Neural cell (in vitro differentiated cells): ENCODE data around the gene PDE1A. TPM values are rescaled to one million over a fixed set of nuclear protein-coding genes. Genes with fewer than 3 reads are reported as not detected.

Source experiments
- H2AFZ ChIP-seq: fragments of 200-600, 300-800 bp; sonication (generic), shearing (Covaris generic); 2 replicates; pipeline ENCODE4 v1.6.0; 2014; ENCODE audit warnings: low read depth, mild to moderate bottlenecking, antibody characterized with exemption, low read length, moderate library complexity
- H3F3A ChIP-seq: fragments of 200-600 bp; shearing (Covaris generic); 2 replicates; pipeline ENCODE4 v1.6.1; 2016; ENCODE audit warnings: mild to moderate bottlenecking, moderate library complexity, mixed read lengths, antibody characterized with exemption, low read length; ENCODE audit not compliant: insufficient read depth, poor library complexity, severe bottlenecking
- H3K27ac ChIP-seq: fragments of 200-600, 300-800 bp; sonication (generic), shearing (Covaris generic); 2 replicates; pipeline ENCODE4 v1.5.1; 2014; ENCODE audit warnings: mild to moderate bottlenecking, low read length, moderate library complexity
- H3K27me3 ChIP-seq: fragments of 300-800, 200-600 bp; sonication (generic), shearing (Covaris generic); 2 replicates; pipeline ENCODE4 v1.6.0; 2014; ENCODE audit warnings: mild to moderate bottlenecking, low read depth, low read length, moderate library complexity; ENCODE audit not compliant: insufficient read depth
- H3K36me3 ChIP-seq: fragments of 300-800, 200-600 bp; sonication (generic), shearing (Covaris generic); 2 replicates; pipeline ENCODE4 v1.5.1; 2014; ENCODE audit warnings: mild to moderate bottlenecking, antibody characterized with exemption, low read length, moderate library complexity; ENCODE audit not compliant: insufficient read depth
- H3K4me2 ChIP-seq: fragments of 300-800, 200-600 bp; sonication (generic), shearing (Covaris generic); 2 replicates; pipeline ENCODE4 v1.6.0; 2014; ENCODE audit warnings: mild to moderate bottlenecking, low read length
- H3K4me3 ChIP-seq: fragments of 300-800, 200-600 bp; sonication (generic), shearing (Covaris generic); 2 replicates; pipeline ENCODE4 v1.5.1; 2014; ENCODE audit warnings: mild to moderate bottlenecking, low read length, moderate library complexity
- H3K79me2 ChIP-seq: fragments of 200-600 bp; shearing (Covaris generic); replicated peaks from 2 replicates; pipeline ENCODE4 v1.6.0; 2014; ENCODE audit warnings: mild to moderate bottlenecking, low read length, moderate library complexity; ENCODE audit not compliant: insufficient read depth
- H3K9ac ChIP-seq: fragments of 300-800, 200-600 bp; sonication (generic), shearing (Covaris generic); 2 replicates; pipeline ENCODE4 v1.6.1; 2016; ENCODE audit warnings: mild to moderate bottlenecking, low read length, mixed read lengths
- H3K9me2 ChIP-seq: fragments of 200-600 bp; shearing (Covaris generic); 2 replicates; pipeline ENCODE4 v1.6.1; 2016; ENCODE audit warnings: mild to moderate bottlenecking, low read length, mixed read lengths; ENCODE audit not compliant: insufficient read depth
- H3K9me3 ChIP-seq: fragments of 200-600, 300-800 bp; sonication (generic), shearing (Covaris generic); 2 replicates; pipeline ENCODE4 v1.6.1; 2016; ENCODE audit warnings: mild to moderate bottlenecking, mixed run types, low read length, moderate library complexity, mixed read lengths
- H4K20me1 ChIP-seq: fragments of 200-600 bp; shearing (Covaris generic); 2 replicates; pipeline ENCODE4 v1.6.1; 2016; ENCODE audit warnings: mild to moderate bottlenecking, mixed run types; ENCODE audit not compliant: insufficient read depth
- CTCF ChIP-seq: fragments of 450-650 bp; IDR thresholded peaks from 2 replicates; pipeline ENCODE4 v1.5.1; 2014; ENCODE audit warnings: antibody characterized with exemption, mild to moderate bottlenecking, moderate library complexity; ENCODE audit not compliant: poor library complexity, severe bottlenecking
- EP300 ChIP-seq: fragments of 450-650 bp; conservative IDR thresholded peaks from 2 replicates; pipeline ENCODE4 v1.6.1; 2014; ENCODE audit warnings: antibody characterized with exemption, mild to moderate bottlenecking, moderate library complexity; ENCODE audit not compliant: poor library complexity, severe bottlenecking
- EZH2 ChIP-seq: fragments of 200-600, 300-800 bp; shearing (Covaris generic), sonication (generic); IDR thresholded peaks from 2 replicates; pipeline ENCODE4 v1.6.1; 2014; ENCODE audit warnings: antibody characterized with exemption, low read length, borderline replicate concordance, mild to moderate bottlenecking; ENCODE audit not compliant: insufficient read depth, poor library complexity, severe bottlenecking
- MXI1 ChIP-seq: fragments of 450-650 bp; conservative IDR thresholded peaks from 2 replicates; pipeline ENCODE4 v1.6.1; 2014; ENCODE audit warnings: antibody characterized with exemption, mild to moderate bottlenecking; ENCODE audit not compliant: poor library complexity, severe bottlenecking
- POLR2AphosphoS5 ChIP-seq: IDR thresholded peaks from 2 replicates; pipeline ENCODE4 v1.6.1; 2012
- RAD21 ChIP-seq: fragments of 450-650 bp; conservative IDR thresholded peaks from 2 replicates; pipeline ENCODE4 v1.6.1; 2014; ENCODE audit warnings: antibody characterized with exemption, mild to moderate bottlenecking, moderate library complexity
- REST ChIP-seq: IDR thresholded peaks from 2 replicates; pipeline ENCODE4 v1.6.1; 2012; ENCODE audit warnings: borderline replicate concordance
- SMC3 ChIP-seq: fragments of 450-650 bp; conservative IDR thresholded peaks from 2 replicates; pipeline ENCODE4 v1.6.1; 2014; ENCODE audit warnings: antibody characterized with exemption, mild to moderate bottlenecking, moderate library complexity; ENCODE audit not compliant: poor library complexity
- TAF1 ChIP-seq: IDR thresholded peaks from 2 replicates; pipeline ENCODE4 v1.6.1; 2012; ENCODE audit warnings: low read depth
- polyA plus RNA-seq: library from polyadenylated mRNA; depleted of rRNA; stranded (reverse); fragments of >200 nt; gene quantifications from 2 replicates; pipeline ENCODE4 v1.2.3, GENCODE V29; 2014

Gene PDE1A
- polyA plus RNA-seq, 1 donor from 2014 or later = 1.6 TPM

GRCh38 chr2:182148344-182148743 lies 278.5 kb downstream of the PDE1A start:
- no peaks in the 10 kb centered on the region for H3K27me3 ChIP-seq
- H3K4me3 ChIP-seq = no peak overlapping the region
- no peaks in the 10 kb centered on the region for H3K9me2 ChIP-seq
- no peaks in the 10 kb centered on the region for H3K36me3 ChIP-seq
- no peaks in the 10 kb centered on the region for H3F3A ChIP-seq
- no peaks in the 10 kb centered on the region for H3K9me3 ChIP-seq
- no peaks in the 10 kb centered on the region for H3K79me2 ChIP-seq
- no peak overlapping the region for H3K27ac ChIP-seq
- H3K4me2 ChIP-seq = no peak overlapping the region
- H4K20me1 ChIP-seq = no peaks in the 10 kb centered on the region
- no peak overlapping the region for H3K9ac ChIP-seq
- TF ChIP-seq RAD21 (no peak), EP300 (no peak), MXI1 (no peak), CTCF (no peak), REST (no peak), EZH2 (no peak), SMC3 (no peak), POLR2AphosphoS5 (no peak), TAF1 (no peak)
- H2AFZ ChIP-seq = no peak overlapping the region

- Histone ChIP-seq H3K27ac (no peak overlapping the region), H3K9me3 (no peaks in the 10 kb centered on the region), H3K79me2 (no peaks in the 10 kb centered on the region), H2AFZ (no peak overlapping the region), H3K4me3 (no peak overlapping the region), H3F3A (no peaks in the 10 kb centered on the region), H3K9me2 (no peaks in the 10 kb centered on the region), H3K9ac (no peak overlapping the region), H3K36me3 (no peaks in the 10 kb centered on the region), H3K27me3 (no peaks in the 10 kb centered on the region), H4K20me1 (no peaks in the 10 kb centered on the region), H3K4me2 (no peak overlapping the region)
- no peak for TF ChIP-seq REST
- TF ChIP-seq EZH2 = no peak
- no peak for TF ChIP-seq SMC3
- no peak for TF ChIP-seq POLR2AphosphoS5
- TF ChIP-seq EP300 = no peak
- TF ChIP-seq MXI1 = no peak
- TF ChIP-seq CTCF = no peak
- TF ChIP-seq TAF1 = no peak
- TF ChIP-seq RAD21 = no peak
Measured at GRCh38 chr2:182144776-182145165, 282.1 kb downstream of the PDE1A start.
